ENCODE results near the gene AP1G2.

GRCh38 chr14:23551266-23552028, 16.1 kb downstream of the AP1G2 start, which contains the start of gene ZFHX2:
- TF ChIP-seq CTCF (IDR thresholded peaks at IDR 0.05; ENCODE audit: insufficient read depth, low read length) (no peak), GABPA (IDR thresholded peaks at IDR 0.05; ENCODE audit: low read depth) (no peak), POLR2AphosphoS5 (IDR thresholded peaks at IDR 0.05; ENCODE audit: low read depth) (no peak), REST (IDR thresholded peaks at IDR 0.05; ENCODE audit: insufficient replicate concordance, low read depth) (no peak)
